ENCODE results near the gene GEMIN8. TPM values are rescaled to one million over a fixed set of nuclear protein-coding genes. Genes with fewer than 3 reads are reported as not detected.

The GEMIN8 gene
- total RNA-seq, 1 experiment from 2014 or later = 11.3 TPM

- H3K79me2 ChIP-seq (ENCODE audit: insufficient read depth, low read length) = no peaks in the 10 kb centered on the region
- intact Hi-C loops (cut with micrococcal nuclease) = no loop called here
- no peaks in the 10 kb centered on the region for H3K36me3 ChIP-seq (ENCODE audit: control insufficient read depth in 1 of 2, insufficient read depth in 2 of 2, low read length in 2 of 2)
- DNase-seq (ENCODE audit: low read depth, low spot score) = no peak
- ChIA-PET POLR2A (no interaction called here), CTCF (no interaction called here), RAD21 (ENCODE audit: low non-redundant PET in 1 of 2, low total read pairs in 2 of 2, uncharacterized antibody in 2 of 2, unreplicated experiment in 2 of 2) (no interaction called here)
- H3K9me3 ChIP-seq (ENCODE audit: control insufficient read depth in 1 of 2, insufficient read depth in 1 of 2, low read depth in 1 of 2, low read length in 2 of 2) = no peaks in the 10 kb centered on the region
- H3K9me2 ChIP-seq (ENCODE audit: insufficient read depth) = no peaks in the 10 kb centered on the region
- no peak overlapping the region for H3K9ac ChIP-seq (ENCODE audit: low read length)
- ATAC-seq = no peak
- no peaks in the 10 kb centered on the region for H4K20me1 ChIP-seq (ENCODE audit: insufficient read depth)
- no peak overlapping the region for H3K27ac ChIP-seq (ENCODE audit: low read depth, low read length)
- H3K27me3 ChIP-seq (ENCODE audit: insufficient read depth, low read length) = no peaks in the 10 kb centered on the region
- no peaks in the 10 kb centered on the region for H3K4me1 ChIP-seq (ENCODE audit: control insufficient read depth in 1 of 2, insufficient read depth in 2 of 2, low read length in 2 of 2)
- no peak for TF ChIP-seq POLR2A (IDR thresholded peaks at IDR 0.05; ENCODE audit: borderline replicate concordance, extremely low read depth, insufficient read depth, insufficient read length)
- no peak for TF ChIP-seq POLR2AphosphoS5 (IDR thresholded peaks at IDR 0.05; ENCODE audit: low read depth, low read length)
- no peak for TF ChIP-seq EZH2phosphoT487 (IDR thresholded peaks at IDR 0.05; ENCODE audit: borderline replicate concordance)
- TF ChIP-seq ZFX (IDR thresholded peaks at IDR 0.05) = no peak
- TF ChIP-seq JUND (IDR thresholded peaks at IDR 0.05) = no peak
- TF ChIP-seq RAD21 (IDR thresholded peaks at IDR 0.05; ENCODE audit: low read depth) = no peak
- no peak for TF ChIP-seq CEBPB (IDR thresholded peaks at IDR 0.05; ENCODE audit: low read depth)
- TF ChIP-seq CTCF (IDR thresholded peaks at IDR 0.05 in 2 of 3, conservative IDR thresholded peaks at IDR 0.05 in 1 of 3; ENCODE audit: borderline replicate concordance in 1 of 3, insufficient read depth in 1 of 3, low read depth in 2 of 3, low read length in 2 of 3) = no peak
- TF ChIP-seq SIN3A (IDR thresholded peaks at IDR 0.05; ENCODE audit: low read depth) = no peak
- TF ChIP-seq EZH2 (IDR thresholded peaks at IDR 0.05) = no peak
- TF ChIP-seq SRF (IDR thresholded peaks at IDR 0.05; ENCODE audit: low read depth) = no peak
- TF ChIP-seq ELF1 (IDR thresholded peaks at IDR 0.05; ENCODE audit: borderline replicate concordance, low read depth) = no peak
- no peak for TF ChIP-seq SP1 (IDR thresholded peaks at IDR 0.05; ENCODE audit: low read depth)
- no TSS peak for BruUV-seq (replicated peaks)
- H3K4me2 ChIP-seq (ENCODE audit: low read length) = no peak overlapping the region
- no peak overlapping the region for H2AFZ ChIP-seq (ENCODE audit: low read depth, low read length, poor library complexity, severe bottlenecking)
- no peak overlapping the region for H3K4me3 ChIP-seq (replicated peaks in 1 of 2; ENCODE audit: low read depth in 1 of 2, low read length in 2 of 2)
Measured at GRCh38 chrX:14017399-14017798, 12.3 kb downstream of the GEMIN8 start.

Data from HCT116 (cell line).